NOMO-1 (cell line): ENCODE data around the gene PSMC2.
"Not testable (repeated sequence)": the region's sequence is repeated elsewhere in the genome, so short reads cannot be mapped to it uniquely, and the experiment has no call there.

Source experiments
- DNase-seq, 2 experiments: peaks; one replicate each; lab custom pipeline; 2025; ENCODE audit not compliant: unreplicated experiment in 2 of 2; lab: John Stamatoyannopoulos, UW

Gene PSMC2

GRCh38 chr7:103373866-103374643 is 26.6 kb downstream of the PSMC2 start:
- DNase-seq: no peak

- peak in 1 of 2 experiments; percentile 21 for DNase-seq
These were observed 32.0 kb downstream of the PSMC2 start for GRCh38 chr7:103379270-103379975.

- no peak for DNase-seq
These were observed 33.1 kb downstream of the PSMC2 start for GRCh38 chr7:103380395-103381191.

- DNase-seq: no peak
These were observed 34.0 kb downstream of the PSMC2 start for GRCh38 chr7:103381280-103382031.

- no peak for DNase-seq
These were observed 34.6 kb downstream of the PSMC2 start for GRCh38 chr7:103382032-103382402.

- DNase-seq: no peak
These were observed 39.8 kb downstream of the PSMC2 start for GRCh38 chr7:103387242-103387641.

GRCh38 chr7:103388469-103389140 is 41.2 kb downstream of the PSMC2 start:
- no peak for DNase-seq

GRCh38 chr7:103389263-103389662 is 41.8 kb downstream of the PSMC2 start:
- no peak for DNase-seq

GRCh38 chr7:103391150-103391549 is 43.7 kb downstream of the PSMC2 start:
- DNase-seq: no peak

- DNase-seq: no peak
These were observed 44.5 kb downstream of the PSMC2 start for GRCh38 chr7:103391976-103392375.

- no peak for DNase-seq
These were observed 47.1 kb downstream of the PSMC2 start for GRCh38 chr7:103394566-103394965.

GRCh38 chr7:103395071-103395470 is 47.6 kb downstream of the PSMC2 start:
- no peak for DNase-seq

GRCh38 chr7:103396471-103396870 is 49.0 kb downstream of the PSMC2 start:
- peak in 1 of 2 experiments; percentile 26 for DNase-seq

GRCh38 chr7:103398483-103399127 is 51.2 kb downstream of the PSMC2 start:
- no peak for DNase-seq

- DNase-seq: not testable (repeated sequence)
These were observed 52.2 kb downstream of the PSMC2 start for GRCh38 chr7:103399687-103400086.

GRCh38 chr7:103405789-103406613 is 58.6 kb downstream of the PSMC2 start:
- not testable (repeated sequence) for DNase-seq

- DNase-seq: no peak
These were observed 64.7 kb downstream of the PSMC2 start for GRCh38 chr7:103412151-103412550.

- no peak for DNase-seq
These were observed 66.0 kb downstream of the PSMC2 start for GRCh38 chr7:103413407-103413806.

GRCh38 chr7:103418241-103418640 is 70.8 kb downstream of the PSMC2 start:
- DNase-seq: no peak
